Activated CD4-positive, alpha-beta T cell treated with anti-CD3 and anti-CD28 coated beads for 36 hours (primary cell): Measurements from ENCODE around the gene SLC9A9. TPM values are rescaled to one million over a fixed set of nuclear protein-coding genes. Genes with fewer than 3 reads are reported as not detected.

Experiments used
- ATAC-seq: fragments of 200-7000 bp; cut with Tn5 transposase; one replicate; pipeline ENCODE4 v1.10.0; 2021; ENCODE audit warnings: mild to moderate bottlenecking, moderate library complexity
- CTCF ChIA-PET: fragments of 350-600 bp; sonication (Branson Sonifier 250); formaldehyde crosslinking; loops from one replicate; lab custom pipeline; 2021; ENCODE audit warnings: antibody characterized with exemption; lab: Charles Lee
- POLR2A ChIA-PET: fragments of 350-600 bp; sonication (Branson Sonifier 250); formaldehyde crosslinking; loops from one replicate; lab custom pipeline; 2021; ENCODE audit warnings: antibody characterized with exemption, inconsistent platforms; lab: Charles Lee
- DNase-seq: peaks from one replicate; pipeline ENCODE4 v3.0.0-alpha.2; 2020
- H3K27ac Mint-ChIP-seq: one replicate; pipeline ENCODE4 v1.8.0; 2021; ENCODE audit warnings: mixed read lengths
- H3K27me3 Mint-ChIP-seq: one replicate; pipeline ENCODE4 v1.8.0; 2021; ENCODE audit warnings: mixed read lengths
- H3K36me3 Mint-ChIP-seq: one replicate; pipeline ENCODE4 v1.8.0; 2021; ENCODE audit warnings: low read depth, mixed read lengths
- H3K4me1 Mint-ChIP-seq: one replicate; pipeline ENCODE4 v1.8.0; 2021; ENCODE audit warnings: mixed read lengths
- H3K4me3 Mint-ChIP-seq: one replicate; pipeline ENCODE4 v1.8.0; 2021; ENCODE audit warnings: mild to moderate bottlenecking, moderate library complexity, mixed read lengths
- H3K9me3 Mint-ChIP-seq: one replicate; pipeline ENCODE4 v1.8.0; 2021; ENCODE audit warnings: low read depth, mixed read lengths
- intact Hi-C, 2 experiments: fragments of 100-400 bp; cut with DNase I in 1 of 2; cut with micrococcal nuclease in 1 of 2; formaldehyde crosslinking; loops; one replicate each; pipeline versions ENCODE4 v1.14.2 to v1.15.1; 2022 to 2024; cut with DNase I, micrococcal nuclease
- total RNA-seq, 2 experiments: library from RNA; stranded (reverse); gene quantifications; one replicate each; pipeline ENCODE4 v1.2.3, GENCODE V29; 2021

Gene SLC9A9
- total RNA-seq, 2 experiments from 2014 or later = 1.4 to 1.6 TPM

- no peak overlapping the region for H3K27ac Mint-ChIP-seq
- intact Hi-C loops = no loop called here
- no peaks in the 10 kb centered on the region for H3K9me3 Mint-ChIP-seq
- no peaks in the 10 kb centered on the region for H3K27me3 Mint-ChIP-seq
- peaks cover 37% of the 10 kb centered on the region for H3K4me1 Mint-ChIP-seq
- DNase-seq = no peak
- POLR2A ChIA-PET = no interaction called here
- no peak for ATAC-seq
- no peaks in the 10 kb centered on the region for H3K36me3 Mint-ChIP-seq
- no peak overlapping the region for H3K4me3 Mint-ChIP-seq
- CTCF ChIA-PET = no interaction called here
These were observed 7.6 kb downstream of the SLC9A9 start for GRCh38 chr3:143840636-143841035.

- DNase-seq (no peak), ATAC-seq (no peak)
- Mint-ChIP-seq H3K36me3 (no peaks in the 10 kb centered on the region), H3K4me1 (peaks cover 38% of the 10 kb centered on the region), H3K4me3 (no peak overlapping the region), H3K27me3 (no peaks in the 10 kb centered on the region), H3K9me3 (no peaks in the 10 kb centered on the region), H3K27ac (no peak overlapping the region)
- ChIA-PET POLR2A (no interaction called here), CTCF (no interaction called here)
- intact Hi-C loops = loop anchor here in 1 of 2 experiments (10.0 kb wide), 1 partner anchor 675 kb away; no protein-coding TSS in a partner anchor
These were observed 8.3 kb downstream of the SLC9A9 start for GRCh38 chr3:143839980-143840379.

- no peak for ATAC-seq
- ChIA-PET CTCF (no interaction called here), POLR2A (no interaction called here)
- no peak for DNase-seq
- no peak overlapping the region for H3K27ac Mint-ChIP-seq
- intact Hi-C loops = loop anchor here in 1 of 2 experiments (10.0 kb wide), 1 partner anchor 672 kb away; no protein-coding TSS in a partner anchor
- no peaks in the 10 kb centered on the region for H3K9me3 Mint-ChIP-seq
- no peak overlapping the region for H3K4me3 Mint-ChIP-seq
- peaks cover 39% of the 10 kb centered on the region for H3K4me1 Mint-ChIP-seq
- H3K36me3 Mint-ChIP-seq = no peaks in the 10 kb centered on the region
- no peaks in the 10 kb centered on the region for H3K27me3 Mint-ChIP-seq
These were observed 11.2 kb downstream of the SLC9A9 start for GRCh38 chr3:143837076-143837475.

- Mint-ChIP-seq H3K36me3 (no peaks in the 10 kb centered on the region), H3K27me3 (no peaks in the 10 kb centered on the region), H3K27ac (peak overlapping the region; percentile 20), H3K9me3 (no peaks in the 10 kb centered on the region), H3K4me1 (peaks cover 49% of the 10 kb centered on the region), H3K4me3 (no peak overlapping the region)
- intact Hi-C loops = loop anchor here in 1 of 2 experiments (1.0 to 10.0 kb wide), 2 partner anchors 12 to 671 kb away; no protein-coding TSS in a partner anchor
- DNase-seq (peak; percentile 49), ATAC-seq (peak; percentile 64)
- ChIA-PET POLR2A (no interaction called here), CTCF (no interaction called here)
These were observed 13.0 kb downstream of the SLC9A9 start for GRCh38 chr3:143835312-143835711.

- Mint-ChIP-seq H3K27ac (no peak overlapping the region), H3K27me3 (no peaks in the 10 kb centered on the region), H3K36me3 (no peaks in the 10 kb centered on the region), H3K4me3 (no peak overlapping the region), H3K4me1 (peaks cover 45% of the 10 kb centered on the region), H3K9me3 (no peaks in the 10 kb centered on the region)
- intact Hi-C loops = loop anchor here (2.0 to 10.0 kb wide), 3 partner anchors 18 to 668 kb away; partner anchors contain the start of gene DIPK2A (in 2 of the 2)
- CTCF ChIA-PET = no interaction called here
- peak; percentile 40 for ATAC-seq
- POLR2A ChIA-PET = no interaction called here
- DNase-seq = no peak
These were observed 15.8 kb downstream of the SLC9A9 start for GRCh38 chr3:143832433-143832832.

GRCh38 chr3:143831994-143832393 lies 16.3 kb downstream of the SLC9A9 start:
- ChIA-PET POLR2A (no interaction called here), CTCF (no interaction called here)
- H3K4me3 Mint-ChIP-seq = no peak overlapping the region
- H3K9me3 Mint-ChIP-seq = no peaks in the 10 kb centered on the region
- no peaks in the 10 kb centered on the region for H3K27me3 Mint-ChIP-seq
- DNase-seq (no peak), ATAC-seq (peak; percentile 48)
- H3K27ac Mint-ChIP-seq = no peak overlapping the region
- no peaks in the 10 kb centered on the region for H3K36me3 Mint-ChIP-seq
- intact Hi-C loops = loop anchor here (2.0 to 10.0 kb wide), 4 partner anchors 17 to 667 kb away; partner anchors contain the start of genes DIPK2A (in 2 of the 2) and SLC9A9 (in 2 of the 2)
- H3K4me1 Mint-ChIP-seq = peaks cover 45% of the 10 kb centered on the region

- ATAC-seq (peak; percentile 44), DNase-seq (no peak)
- Mint-ChIP-seq H3K9me3 (peaks cover 2% of the 10 kb centered on the region), H3K4me3 (no peak overlapping the region), H3K4me1 (peaks cover 48% of the 10 kb centered on the region), H3K36me3 (no peaks in the 10 kb centered on the region), H3K27ac (no peak overlapping the region), H3K27me3 (no peaks in the 10 kb centered on the region)
- POLR2A ChIA-PET = no interaction called here
- intact Hi-C loops = loop anchor here (2.0 to 10.0 kb wide), 3 partner anchors 18 to 666 kb away; partner anchors contain the start of genes DIPK2A (in 2 of the 2) and SLC9A9 (in 2 of the 2)
- CTCF ChIA-PET = no interaction called here
These were observed 17.1 kb downstream of the SLC9A9 start for GRCh38 chr3:143831208-143831607.

- ChIA-PET CTCF (no interaction called here), POLR2A (no interaction called here)
- intact Hi-C loops = loop anchor here (2.0 to 10.0 kb wide), 3 partner anchors 18 to 666 kb away; partner anchors contain the start of genes DIPK2A (in 2 of the 2) and SLC9A9 (in 2 of the 2)
- no peak for ATAC-seq
- H3K27me3 Mint-ChIP-seq = no peaks in the 10 kb centered on the region
- H3K36me3 Mint-ChIP-seq = no peaks in the 10 kb centered on the region
- no peak for DNase-seq
- H3K4me1 Mint-ChIP-seq = peaks cover 48% of the 10 kb centered on the region
- peaks cover 2% of the 10 kb centered on the region for H3K9me3 Mint-ChIP-seq
- no peak overlapping the region for H3K4me3 Mint-ChIP-seq
- no peak overlapping the region for H3K27ac Mint-ChIP-seq
These were observed 17.5 kb downstream of the SLC9A9 start for GRCh38 chr3:143830786-143831185.

GRCh38 chr3:143830063-143830462 lies 18.2 kb downstream of the SLC9A9 start:
- intact Hi-C loops = loop anchor here (2.0 to 10.0 kb wide), 3 partner anchors 19 to 665 kb away; partner anchors contain the start of genes DIPK2A (in 2 of the 2) and SLC9A9 (in 2 of the 2)
- H3K9me3 Mint-ChIP-seq = peaks cover 2% of the 10 kb centered on the region
- no peaks in the 10 kb centered on the region for H3K27me3 Mint-ChIP-seq
- no peak for ATAC-seq
- DNase-seq = no peak
- no peak overlapping the region for H3K4me3 Mint-ChIP-seq
- ChIA-PET CTCF (no interaction called here), POLR2A (no interaction called here)
- peaks cover 46% of the 10 kb centered on the region for H3K4me1 Mint-ChIP-seq
- H3K36me3 Mint-ChIP-seq = no peaks in the 10 kb centered on the region
- no peak overlapping the region for H3K27ac Mint-ChIP-seq

- Mint-ChIP-seq H3K27me3 (no peaks in the 10 kb centered on the region), H3K4me1 (peaks cover 48% of the 10 kb centered on the region), H3K9me3 (peaks cover 2% of the 10 kb centered on the region), H3K4me3 (no peak overlapping the region), H3K27ac (no peak overlapping the region), H3K36me3 (no peaks in the 10 kb centered on the region)
- ATAC-seq (no peak), DNase-seq (no peak)
- CTCF ChIA-PET = no interaction called here
- POLR2A ChIA-PET = no interaction called here
- intact Hi-C loops = no loop called here
These were observed 20.8 kb downstream of the SLC9A9 start for GRCh38 chr3:143827425-143827824.

- Mint-ChIP-seq H3K27ac (peak overlapping the region; percentile 68), H3K36me3 (no peaks in the 10 kb centered on the region), H3K9me3 (peaks cover 2% of the 10 kb centered on the region), H3K27me3 (no peaks in the 10 kb centered on the region), H3K4me1 (peaks cover 49% of the 10 kb centered on the region), H3K4me3 (no peak overlapping the region)
- CTCF ChIA-PET = no interaction called here
- intact Hi-C loops = no loop called here
- POLR2A ChIA-PET = no interaction called here
- ATAC-seq (no peak), DNase-seq (no peak)
These were observed 22.0 kb downstream of the SLC9A9 start for GRCh38 chr3:143826296-143826695.

GRCh38 chr3:143825513-143825912 lies 22.8 kb downstream of the SLC9A9 start:
- DNase-seq (no peak), ATAC-seq (peak; percentile 91)
- Mint-ChIP-seq H3K4me3 (no peak overlapping the region), H3K27ac (peak overlapping the region; percentile 66), H3K27me3 (no peaks in the 10 kb centered on the region), H3K4me1 (peaks cover 48% of the 10 kb centered on the region), H3K9me3 (peaks cover 2% of the 10 kb centered on the region), H3K36me3 (no peaks in the 10 kb centered on the region)
- ChIA-PET POLR2A (no interaction called here), CTCF (interaction anchor here (0.7 to 1.1 kb wide), 3 partner anchors 33 to 72 kb away, joined by 3 read pairs; no protein-coding TSS in a partner anchor)
- intact Hi-C loops = loop anchor here in 1 of 2 experiments (1.0 kb wide), 1 partner anchor 11 kb away; no protein-coding TSS in a partner anchor
